Effector CD8-positive, alpha-beta T cell (primary cell): ENCODE measurements around the gene THADA.
"Not testable (repeated sequence)": the region's sequence is repeated elsewhere in the genome, so short reads cannot be mapped to it uniquely, and the experiment has no call there.

ENCODE experiments used
- DNase-seq: peaks from one replicate; lab custom pipeline; 2025; lab: John Stamatoyannopoulos, UW

THADA gene

DNA sequence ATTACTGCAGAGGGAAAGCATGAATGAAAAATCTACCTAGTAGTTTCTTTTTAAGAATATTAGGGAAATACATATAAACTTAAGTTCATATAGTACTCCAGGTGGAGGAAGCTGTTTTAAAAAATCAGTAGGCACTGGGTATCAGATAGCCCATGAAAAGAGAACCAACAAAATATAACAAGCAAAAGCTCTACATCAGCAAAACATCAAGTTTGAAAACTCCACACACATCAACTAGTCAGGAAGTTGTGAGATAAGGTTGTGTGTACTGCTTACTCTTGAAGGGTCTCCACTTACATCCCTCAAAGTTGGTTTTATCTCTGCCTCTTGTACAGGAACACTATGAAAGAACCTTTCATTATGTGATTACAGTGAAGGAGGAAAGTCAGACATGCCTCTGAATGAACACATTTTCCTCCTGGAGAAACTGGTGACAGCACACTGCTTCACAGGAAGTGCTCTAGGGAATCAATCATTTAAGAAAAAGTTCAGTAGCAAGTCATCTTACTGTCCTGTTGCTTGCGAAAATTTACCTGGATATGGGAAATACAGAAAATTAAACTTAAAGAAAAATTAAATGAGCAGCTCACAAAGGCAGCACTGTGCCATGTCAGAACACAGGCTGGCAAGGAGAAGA is 57.7 kb downstream of the THADA start:
- DNase-seq, result no peak

DNA sequence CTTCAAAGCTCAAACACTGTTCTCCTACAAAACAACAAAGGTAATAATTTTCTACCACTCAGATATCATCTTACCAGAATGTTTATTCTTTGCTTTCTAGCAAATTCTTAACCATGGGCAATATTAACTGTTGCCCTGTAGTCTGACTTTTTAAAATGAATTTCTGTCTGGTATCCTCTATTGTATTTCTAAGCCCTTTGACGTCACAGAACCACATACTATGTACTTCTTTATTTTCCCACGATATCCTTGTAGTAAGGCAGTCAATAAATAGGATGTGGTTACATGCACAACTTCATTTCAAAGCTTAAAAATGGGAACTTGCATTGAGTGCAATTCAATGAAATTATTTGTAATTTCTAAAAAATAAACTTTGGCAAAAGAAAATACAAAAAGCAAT is 58.7 kb downstream of the THADA start:
- DNase-seq, result no peak

DNA sequence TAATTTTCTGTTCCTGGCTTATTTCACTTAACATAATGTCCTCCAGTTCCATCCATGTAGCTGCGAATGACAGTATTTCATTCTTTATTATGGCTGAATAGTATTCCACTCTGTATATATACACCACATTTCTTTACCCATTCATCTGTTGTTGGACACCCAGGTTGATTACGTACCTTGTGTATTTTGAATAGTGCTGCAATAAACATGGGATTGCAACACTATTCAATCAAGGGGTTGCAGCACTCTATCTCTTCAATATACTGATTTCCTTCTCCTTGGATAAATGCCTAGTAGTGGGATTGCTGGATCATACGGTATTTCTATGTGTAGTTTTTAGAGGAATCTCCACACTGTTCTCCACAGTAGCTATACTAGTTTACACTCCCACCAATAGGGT is 61.3 kb downstream of the THADA start:
- no peak for DNase-seq

DNA sequence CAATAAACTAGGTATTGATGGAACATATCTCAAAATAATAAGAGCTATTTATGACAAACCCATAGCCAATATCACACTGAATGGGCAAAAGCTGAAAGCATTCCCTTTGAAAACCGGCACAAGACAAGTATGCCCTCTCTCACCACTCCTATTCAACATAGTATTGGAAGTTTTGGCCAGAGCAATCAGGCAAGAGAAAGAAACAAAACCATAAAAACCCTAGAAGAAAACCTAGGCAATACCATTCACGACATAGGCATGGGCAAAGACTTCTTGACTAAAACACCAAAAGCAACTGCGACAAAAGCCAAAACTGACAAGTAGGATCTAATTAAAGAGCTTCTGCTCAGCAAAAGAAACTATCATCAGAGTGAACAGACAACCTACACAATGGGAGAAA is 63.3 kb downstream of the THADA start:
- not testable (repeated sequence) for DNase-seq

DNA sequence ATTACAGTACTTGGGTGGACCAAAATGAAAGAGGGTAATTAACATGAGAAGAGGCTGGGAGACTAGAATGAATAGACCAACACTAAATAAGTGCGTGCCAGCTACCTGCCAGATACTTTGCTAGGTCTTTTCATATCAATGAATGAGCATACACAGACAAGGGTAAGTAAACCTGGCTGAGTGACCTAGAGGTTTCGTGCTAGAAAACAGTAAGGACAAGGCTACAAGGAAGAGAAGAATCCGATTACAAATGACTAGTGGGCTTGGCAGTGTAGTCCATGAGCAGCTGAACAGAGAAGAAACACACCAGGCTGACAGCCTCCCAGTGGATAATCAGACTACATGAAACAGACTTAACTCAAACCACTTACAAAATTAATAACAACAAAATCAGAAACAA is 64.6 kb downstream of the THADA start:
- no peak for DNase-seq

DNA sequence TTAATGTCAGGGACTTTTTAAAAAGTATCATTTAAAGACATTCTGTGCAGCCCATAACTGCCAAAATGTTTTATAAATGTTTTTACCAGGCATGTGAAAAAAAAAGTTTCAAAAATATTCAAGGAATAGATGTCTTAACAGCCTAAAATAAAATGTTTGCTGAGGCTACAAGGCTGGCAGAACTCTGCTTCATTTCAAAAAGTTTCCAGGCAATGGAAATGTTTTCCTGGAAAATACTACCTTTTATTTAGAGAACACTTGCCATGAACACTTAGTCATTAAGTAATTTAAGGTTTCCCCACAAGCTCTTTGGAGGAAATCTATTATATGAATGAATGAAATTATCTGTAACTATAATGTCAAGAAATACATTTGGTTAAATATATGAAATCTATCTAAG is 68.8 kb downstream of the THADA start:
- no peak for DNase-seq

DNA sequence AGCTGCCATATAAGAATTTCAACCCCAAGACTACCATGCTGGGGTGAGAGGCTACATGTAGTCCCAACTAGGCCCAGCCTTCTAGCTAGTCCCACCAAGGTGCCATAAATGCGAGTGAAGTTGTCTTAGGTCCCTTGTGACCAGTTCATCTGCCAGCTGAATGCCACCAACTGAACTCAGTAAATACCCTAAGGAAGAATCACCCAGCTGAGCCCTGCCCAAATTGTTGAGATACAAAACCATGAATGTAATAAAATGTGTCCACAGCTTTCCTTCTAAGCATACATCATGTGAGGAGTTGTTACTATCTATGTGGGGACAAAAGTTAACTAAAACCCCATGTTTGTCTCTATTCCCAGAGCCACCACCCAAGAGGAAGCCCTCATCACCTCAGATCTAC is 70.3 kb downstream of the THADA start:
- no peak for DNase-seq

DNA sequence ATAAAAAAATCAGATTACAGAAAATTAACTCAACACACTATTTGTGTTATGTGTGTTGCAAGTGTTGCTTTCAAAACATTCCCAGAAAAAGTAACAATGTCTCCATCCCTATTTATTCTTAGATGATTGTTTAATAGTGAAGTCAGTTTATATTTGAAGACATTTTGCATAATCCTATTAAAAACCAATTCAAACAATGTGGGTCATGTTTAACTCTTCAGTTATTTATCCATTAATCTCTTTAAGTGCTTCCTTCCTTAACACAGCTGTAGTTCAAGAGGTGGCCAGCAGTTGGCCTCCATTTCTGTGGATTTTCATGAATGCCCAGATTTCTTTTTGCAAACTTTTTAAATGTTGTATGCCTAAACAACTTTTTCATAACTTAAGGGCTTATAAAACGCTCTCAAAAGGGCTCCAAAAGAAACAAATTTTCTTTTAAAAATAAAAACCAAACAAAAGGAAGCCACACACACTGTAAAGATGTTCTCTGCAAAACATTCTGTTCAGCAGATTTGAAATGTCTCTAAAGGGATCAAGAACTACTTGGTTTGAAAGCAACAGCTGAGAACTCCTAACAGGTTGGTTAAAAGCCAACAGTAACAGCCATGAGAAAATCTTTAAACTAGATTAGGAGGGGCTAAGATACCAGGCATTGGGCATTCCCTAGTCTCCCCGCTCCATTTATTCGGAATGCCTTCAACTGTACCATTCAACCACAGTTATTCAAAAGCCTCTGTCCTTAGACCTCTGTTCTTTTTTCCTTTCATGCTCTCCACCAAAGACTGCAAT is 71.5 kb downstream of the THADA start:
- DNase-seq, result no peak

DNA sequence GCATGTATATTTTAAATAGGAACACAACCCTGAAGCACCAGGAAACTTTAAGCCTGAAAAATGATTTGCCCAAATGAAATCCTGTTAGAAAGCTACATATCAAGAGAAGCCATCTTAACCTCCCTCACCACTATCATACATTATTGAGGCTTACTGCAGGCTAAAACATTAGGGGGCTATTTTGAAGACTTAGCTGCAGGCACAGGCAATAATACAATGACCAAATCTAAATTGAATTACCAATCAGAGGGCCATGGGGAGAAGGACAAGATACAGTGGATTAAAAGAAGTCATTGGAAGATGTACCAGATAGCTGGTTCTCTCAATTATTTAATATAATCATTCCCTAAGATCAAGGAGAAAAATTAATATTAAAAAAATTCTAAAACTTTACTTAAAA is 73.7 kb downstream of the THADA start:
- DNase-seq, result no peak

DNA sequence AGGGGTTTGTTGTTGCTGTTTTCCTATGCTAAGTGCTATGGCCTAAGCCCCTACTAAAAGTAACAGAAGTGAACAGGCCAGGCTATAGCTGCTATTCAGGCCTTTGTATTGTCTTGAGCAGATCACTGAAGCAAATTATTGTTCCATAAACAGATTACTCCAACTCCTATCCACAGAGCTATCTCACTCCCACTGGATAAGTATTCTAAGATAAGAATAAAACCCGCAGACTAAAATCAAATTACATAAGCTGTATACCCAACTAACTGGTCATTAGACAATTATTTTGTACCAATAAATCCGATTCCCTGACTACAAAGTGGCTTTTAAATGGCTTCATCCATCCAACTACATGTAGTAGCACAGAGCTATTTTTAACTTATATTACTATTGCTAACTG is 74.3 kb downstream of the THADA start:
- DNase-seq, result no peak

DNA sequence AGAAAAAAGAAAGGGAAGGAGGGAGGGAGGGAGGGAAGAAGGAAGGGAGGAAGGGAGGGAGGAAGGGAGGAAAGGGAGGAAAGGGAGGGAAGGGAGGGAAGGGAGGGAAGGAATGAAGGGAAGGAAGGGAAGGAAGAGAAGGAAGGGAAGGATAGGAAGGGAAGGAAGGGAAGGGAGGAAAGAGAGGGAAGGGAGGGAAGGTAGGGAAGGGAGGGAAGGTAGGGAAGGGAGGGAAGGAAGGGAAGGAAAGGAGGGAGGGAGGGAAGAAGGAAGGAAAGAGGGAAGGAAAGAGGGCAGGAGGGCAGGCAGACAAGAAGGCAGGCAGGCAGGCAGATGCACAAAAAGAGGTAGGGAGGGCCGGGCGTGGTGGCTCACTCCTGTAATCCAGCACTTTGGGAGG is 74.9 kb downstream of the THADA start:
- no peak for DNase-seq

DNA sequence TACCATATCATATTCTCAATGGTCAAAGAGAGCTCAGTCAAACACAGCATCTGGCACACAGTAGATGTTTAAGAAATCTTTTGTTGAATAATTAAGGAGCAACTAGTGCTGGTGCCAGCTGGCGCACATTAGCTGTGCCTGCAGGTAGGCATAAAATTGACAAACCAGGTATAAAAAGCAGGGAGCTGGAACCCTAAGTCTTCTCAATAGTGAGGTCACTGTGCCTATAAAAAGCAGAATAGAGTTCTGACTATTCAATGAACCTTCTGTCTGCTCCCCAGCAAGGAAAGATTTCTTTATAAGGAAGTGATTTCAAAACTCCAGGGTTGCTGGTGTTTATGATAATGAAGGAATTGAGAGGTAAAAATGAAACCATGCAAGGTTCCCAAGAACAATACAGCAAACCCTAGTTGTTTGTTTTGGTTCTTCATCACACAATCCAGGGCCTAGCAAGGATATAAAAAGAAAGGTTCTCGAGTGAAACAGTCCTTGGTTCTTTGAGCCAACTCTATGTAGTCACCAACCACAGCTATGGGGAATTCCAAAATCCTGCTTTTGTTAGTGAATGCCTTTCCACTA is 76.1 kb downstream of the THADA start:
- no peak for DNase-seq

DNA sequence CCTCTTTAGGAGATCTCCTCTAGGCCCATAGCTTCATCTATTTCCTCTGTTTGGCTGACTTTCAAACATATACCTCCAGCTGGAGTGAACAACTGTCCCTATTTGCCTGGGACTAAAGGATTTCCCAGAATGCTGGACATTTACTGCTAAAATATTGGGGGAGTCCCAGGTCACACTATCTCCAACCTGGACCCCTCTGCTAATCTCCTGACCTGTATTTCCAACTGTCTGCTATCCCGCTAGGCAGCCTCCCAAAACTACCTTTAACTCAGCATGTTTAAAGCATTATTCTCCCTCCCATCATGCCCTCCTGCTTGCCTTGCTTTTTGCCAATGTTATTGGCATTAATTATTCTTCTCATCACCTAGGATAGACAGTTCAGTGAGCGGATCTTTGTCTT is 77.1 kb downstream of the THADA start:
- DNase-seq, result no peak

DNA sequence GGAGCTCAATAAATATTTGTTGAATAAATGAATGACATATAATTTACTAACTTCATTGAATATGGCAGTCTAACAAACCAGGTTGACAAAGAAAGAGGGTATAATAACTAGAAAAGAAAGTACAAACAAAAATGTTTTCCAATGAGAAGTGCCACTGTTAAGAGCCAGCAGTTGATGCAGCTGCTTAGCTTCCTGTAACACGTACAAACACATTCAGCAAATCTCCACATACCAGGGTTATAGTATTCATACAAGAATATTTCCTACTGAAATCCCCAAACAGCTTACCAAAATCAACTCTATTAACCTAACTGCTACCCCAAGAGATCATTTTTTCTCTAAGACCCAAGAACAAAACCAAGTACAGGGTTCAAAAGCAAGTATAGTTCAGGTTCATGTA is 77.7 kb downstream of the THADA start:
- DNase-seq, result no peak

DNA sequence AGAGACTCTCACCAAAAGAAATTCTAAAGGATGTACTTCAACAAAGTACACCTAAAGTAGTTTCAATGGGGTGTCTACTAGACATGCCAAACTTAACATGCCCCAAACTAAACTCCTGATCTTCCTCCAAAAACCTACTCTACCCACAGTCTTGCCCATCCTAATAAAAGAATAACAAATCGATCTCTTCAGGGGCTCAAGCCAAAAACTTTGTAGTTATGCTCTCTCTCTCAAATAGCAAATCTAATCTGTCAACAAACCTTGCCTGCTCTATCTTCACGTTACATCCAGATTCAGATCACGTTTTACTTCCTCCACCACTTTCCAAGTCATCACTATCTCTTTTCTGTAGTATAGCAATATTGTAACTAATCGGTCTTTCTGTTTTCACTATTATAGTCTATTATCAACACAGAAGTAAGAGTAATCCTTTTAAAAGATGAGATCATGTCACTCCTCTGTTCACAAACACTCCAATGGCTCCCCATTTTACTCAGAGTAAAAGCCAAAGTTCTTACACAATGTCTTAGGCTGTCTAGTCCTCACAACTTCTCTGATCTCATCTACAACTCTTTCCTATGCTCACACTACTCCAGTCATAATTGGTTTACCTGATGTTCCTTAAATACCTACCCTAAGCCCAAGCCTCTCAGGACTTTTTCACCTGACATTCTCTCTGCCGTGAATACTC is 79.9 kb downstream of the THADA start:
- DNase-seq, result no peak

DNA sequence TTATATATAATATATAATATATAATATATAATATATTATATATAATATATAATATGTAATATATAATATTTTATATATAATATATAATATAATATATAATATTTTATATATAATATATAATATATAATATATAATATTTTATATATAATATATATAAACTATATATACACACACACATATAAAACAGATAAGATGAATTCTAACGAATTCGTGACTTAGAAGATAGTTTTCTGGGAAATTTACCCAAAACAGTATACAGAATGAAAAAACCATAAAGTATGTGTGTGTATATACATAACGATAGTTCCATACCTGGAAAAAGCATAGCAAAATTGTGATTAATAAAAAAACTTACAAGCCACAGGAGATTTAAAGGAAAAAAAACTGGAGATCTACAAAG is 80.6 kb downstream of the THADA start:
- DNase-seq, result no peak

DNA sequence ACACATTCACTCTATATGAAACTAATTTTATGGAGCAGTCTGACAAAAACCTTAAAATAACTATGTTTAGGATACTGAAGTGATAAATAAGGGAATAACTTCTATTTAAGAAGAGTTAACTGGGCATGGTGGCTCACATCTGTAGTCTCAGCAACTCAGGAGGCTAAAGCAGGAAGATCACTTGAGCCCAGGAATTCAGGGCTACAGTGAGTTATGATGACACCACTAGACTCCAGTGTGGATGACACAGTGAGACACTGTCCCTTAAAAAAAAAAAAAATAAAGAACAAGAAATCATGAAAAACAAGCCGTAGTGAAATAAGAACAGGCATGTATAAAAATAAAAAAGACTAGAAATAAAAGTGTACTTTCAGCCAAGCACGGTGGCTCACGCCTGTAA is 82.0 kb downstream of the THADA start:
- DNase-seq, result no peak

DNA sequence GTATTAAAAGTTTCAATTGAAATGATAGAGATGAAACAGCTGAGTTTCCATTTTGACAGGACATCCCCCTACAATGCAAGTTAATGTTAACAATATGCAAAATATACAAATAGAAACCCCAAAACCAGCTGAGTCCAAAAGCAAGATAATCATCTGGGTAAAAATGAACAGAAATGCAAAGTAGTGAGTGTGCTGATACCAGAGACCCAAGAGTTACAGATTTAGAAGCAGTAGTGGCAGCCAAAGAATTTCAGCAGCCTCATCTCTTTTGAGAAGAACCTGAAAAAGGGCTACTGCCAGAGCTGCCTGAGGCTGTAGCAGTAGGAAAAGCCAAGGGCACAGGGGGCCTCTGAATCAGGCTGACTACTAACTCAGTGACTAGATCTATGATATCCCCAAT is 82.6 kb downstream of the THADA start:
- no peak for DNase-seq

DNA sequence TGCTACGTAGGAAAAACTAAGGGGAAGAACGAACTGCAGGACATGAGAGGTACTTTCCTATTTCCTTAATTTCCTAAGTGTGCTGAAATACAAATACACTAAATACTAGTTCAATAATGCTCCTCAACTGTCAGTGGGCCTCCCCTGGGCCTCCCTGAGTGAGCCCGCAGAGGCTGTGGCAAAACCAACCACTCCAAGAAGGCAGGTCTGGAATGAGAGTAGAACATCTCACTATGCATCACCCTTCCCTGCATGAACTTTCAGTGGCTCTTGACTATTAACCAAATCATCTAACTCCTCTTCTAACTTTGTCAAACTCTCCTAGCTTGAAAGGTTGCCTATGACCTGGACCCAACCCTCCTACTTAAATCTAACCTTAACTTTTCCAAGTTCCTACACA is 84.6 kb downstream of the THADA start:
- no peak for DNase-seq

DNA sequence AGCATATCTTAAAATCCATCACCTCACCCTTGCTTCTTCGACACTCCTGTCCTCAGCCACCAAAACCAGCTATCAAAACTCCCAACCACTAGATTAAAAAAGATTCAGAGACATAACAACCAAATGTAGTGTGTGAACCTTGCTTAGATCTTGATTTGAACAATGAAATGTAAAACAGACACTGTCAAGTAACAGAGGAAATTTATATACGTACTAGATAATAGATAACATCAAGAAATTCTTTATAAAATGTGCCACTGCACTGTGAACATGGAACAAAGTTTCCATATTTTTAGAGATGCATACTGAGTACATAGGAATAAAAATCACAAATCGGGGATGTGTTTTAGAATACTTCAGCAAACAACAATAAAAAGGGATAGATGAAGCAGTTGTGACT is 86.0 kb downstream of the THADA start:
- DNase-seq, result no peak

DNA sequence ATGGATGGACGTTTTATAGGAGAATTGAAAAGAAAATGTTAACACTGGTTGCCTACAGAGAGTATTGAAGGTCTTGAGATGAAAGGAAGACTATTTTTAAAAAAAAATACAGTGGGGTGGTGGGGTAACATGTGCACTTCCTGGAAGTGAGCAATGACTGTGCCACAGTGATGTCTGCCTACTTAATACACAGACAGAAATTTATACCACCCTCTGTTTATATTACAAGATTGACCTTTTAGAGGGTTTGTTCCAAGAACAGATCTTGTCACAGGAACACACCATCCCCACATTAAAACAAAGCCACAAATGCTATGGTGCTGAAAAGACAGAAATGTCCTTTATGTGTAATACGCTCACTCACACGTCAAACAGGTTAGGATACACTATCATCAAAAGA is 87.6 kb downstream of the THADA start:
- DNase-seq, result no peak

DNA sequence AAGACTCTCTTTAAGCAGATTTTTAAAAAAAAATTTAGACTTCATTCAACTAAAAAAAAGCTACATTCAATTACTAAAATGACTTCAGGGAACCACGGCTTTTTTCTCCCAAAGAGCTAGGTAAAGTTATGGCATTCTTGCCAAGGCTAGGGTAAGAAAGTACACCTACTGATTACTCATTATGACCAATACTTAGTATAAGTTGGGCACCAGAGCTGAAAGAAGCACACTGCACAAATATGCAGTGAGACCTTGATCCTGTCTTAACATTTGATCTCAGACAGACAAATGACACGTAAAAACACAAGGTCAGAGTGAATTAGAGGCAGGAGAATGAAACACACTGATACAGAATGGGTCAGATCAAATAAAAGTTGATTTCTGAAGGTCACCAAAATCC is 88.7 kb downstream of the THADA start:
- no peak for DNase-seq

DNA sequence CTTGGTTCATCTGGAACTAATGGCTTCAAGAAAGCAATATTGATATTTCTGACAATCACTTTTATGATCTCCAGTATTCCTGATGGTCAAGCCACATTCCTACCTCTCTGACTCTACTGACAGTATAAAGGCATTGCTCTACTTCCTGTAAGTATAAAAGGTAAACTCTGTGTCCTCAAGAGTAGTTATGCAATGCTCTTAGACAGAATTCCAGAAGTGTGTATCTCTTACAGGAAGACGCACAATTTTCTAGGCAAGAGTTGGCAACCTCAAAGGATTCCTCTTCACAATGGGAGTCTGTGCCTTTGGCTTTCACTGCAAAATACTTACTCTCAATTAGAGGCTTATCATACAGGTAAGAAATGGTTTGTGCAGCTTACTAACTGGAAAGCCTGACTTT is 100.1 kb downstream of the THADA start:
- DNase-seq, result no peak
